Liver (tissue), 9 donors: Measurements from ENCODE around the gene MBNL3. TPM values are rescaled to one million over a fixed set of nuclear protein-coding genes. Genes with fewer than 3 reads are reported as not detected.

Experiments used
- DNase-seq: peaks from one replicate; pipeline ENCODE4 v3.0.0-alpha.2; 2017; ENCODE audit warnings: low spot score
- H3K27ac ChIP-seq, 2 donors: one replicate each; pipeline ENCODE4 v1.7.0; 2013; ENCODE audit warnings: inconsistent platforms in 2 of 2, low read length in 2 of 2, control low read depth in 1 of 2, low read depth in 1 of 2, mild to moderate bottlenecking in 1 of 2
- H3K27me3 ChIP-seq, 4 donors: one replicate each; pipeline versions ENCODE4 v1.6.1 to v1.7.0; 2013; ENCODE audit warnings: low read length in 3 of 4, inconsistent platforms in 1 of 4, mild to moderate bottlenecking in 1 of 4, moderate library complexity in 1 of 4; ENCODE audit not compliant: control insufficient read depth in 4 of 4, insufficient read depth in 4 of 4
- H3K36me3 ChIP-seq, 4 donors: one replicate each; pipeline versions ENCODE4 v1.6.1 to v1.7.0; 2013; ENCODE audit warnings: low read length in 3 of 4, mild to moderate bottlenecking in 3 of 4, low read depth in 1 of 4, moderate library complexity in 1 of 4; ENCODE audit not compliant: control insufficient read depth in 4 of 4, insufficient read depth in 3 of 4
- H3K4me1 ChIP-seq, 4 donors: one replicate each; pipeline versions ENCODE4 v1.6.1 to v1.7.0; 2013; ENCODE audit warnings: low read length in 3 of 4, mild to moderate bottlenecking in 3 of 4, moderate library complexity in 1 of 4; ENCODE audit not compliant: control insufficient read depth in 4 of 4, insufficient read depth in 4 of 4
- H3K4me3 ChIP-seq, 3 donors: one replicate each; pipeline versions ENCODE4 v1.6.1 to v1.7.0; 2013; ENCODE audit warnings: low read length in 3 of 3, control low read depth in 1 of 3, low read depth in 1 of 3, mild to moderate bottlenecking in 1 of 3
- H3K9ac ChIP-seq, 2 donors: one replicate each; pipeline ENCODE4 v1.7.0; 2013; ENCODE audit warnings: low read length in 2 of 2, mild to moderate bottlenecking in 2 of 2, moderate library complexity in 2 of 2, control low read depth in 1 of 2, low read depth in 1 of 2
- H3K9me3 ChIP-seq, 4 donors: one replicate each; pipeline versions ENCODE4 v1.6.1 to v1.7.0; 2013; ENCODE audit warnings: low read length in 3 of 4; ENCODE audit not compliant: control insufficient read depth in 4 of 4
- ATF3 ChIP-seq: IDR thresholded peaks from 2 replicates; pipeline ENCODE4 v1.6.1; 2016; ENCODE audit warnings: antibody characterized with exemption
- CTCF ChIP-seq: fragments of 150-350 bp; IDR thresholded peaks from 2 replicates; pipeline ENCODE4 v1.5.1; 2017; ENCODE audit warnings: improper control_type of control experiment, low read depth, low read length; ENCODE audit not compliant: missing input control
- FOXA1 ChIP-seq: IDR thresholded peaks from 2 replicates; pipeline ENCODE4 v1.6.1; 2016; ENCODE audit warnings: antibody characterized with exemption
- FOXA2 ChIP-seq: IDR thresholded peaks from 2 replicates; pipeline ENCODE4 v1.6.1; 2016; ENCODE audit warnings: antibody characterized with exemption
- GABPA ChIP-seq, 2 donors: IDR thresholded peaks in 1 of 2; conservative IDR thresholded peaks in 1 of 2; 2 replicates each; pipeline ENCODE4 v1.6.1; 2016; ENCODE audit warnings: antibody characterized with exemption in 2 of 2, mild to moderate bottlenecking in 1 of 2, moderate library complexity in 1 of 2
- HNF4A ChIP-seq, 2 donors: conservative IDR thresholded peaks; 2 replicates each; pipeline ENCODE4 v1.6.1; 2016; ENCODE audit warnings: antibody characterized with exemption in 2 of 2, mild to moderate bottlenecking in 2 of 2
- HNF4G ChIP-seq: IDR thresholded peaks from 2 replicates; pipeline ENCODE4 v1.6.1; 2016; ENCODE audit warnings: antibody characterized with exemption
- JUND ChIP-seq, 2 donors: IDR thresholded peaks; 2 replicates each; pipeline ENCODE4 v1.6.1; 2016; ENCODE audit warnings: antibody characterized with exemption in 2 of 2
- MAX ChIP-seq: IDR thresholded peaks from 2 replicates; pipeline ENCODE4 v1.6.1; 2016; ENCODE audit warnings: antibody characterized with exemption
- NR2F2 ChIP-seq: IDR thresholded peaks from 2 replicates; pipeline ENCODE4 v1.6.1; 2016; ENCODE audit warnings: antibody characterized with exemption
- RAD21 ChIP-seq, 2 donors: IDR thresholded peaks; 2 replicates each; pipeline ENCODE4 v1.6.1; 2016; ENCODE audit warnings: antibody characterized with exemption in 2 of 2, mild to moderate bottlenecking in 2 of 2
- RXRA ChIP-seq, 2 donors: IDR thresholded peaks; 2 replicates each; pipeline ENCODE4 v1.6.1; 2017 to 2018; ENCODE audit warnings: antibody characterized with exemption in 2 of 2, mild to moderate bottlenecking in 1 of 2
- SP1 ChIP-seq: IDR thresholded peaks from 2 replicates; pipeline ENCODE4 v1.6.1; 2018; ENCODE audit warnings: antibody characterized with exemption, mild to moderate bottlenecking
- TAF1 ChIP-seq: conservative IDR thresholded peaks from 2 replicates; pipeline ENCODE4 v1.6.1; 2016; ENCODE audit warnings: antibody characterized with exemption, mild to moderate bottlenecking
- YY1 ChIP-seq: IDR thresholded peaks from 2 replicates; pipeline ENCODE4 v1.6.1; 2016; ENCODE audit warnings: antibody characterized with exemption, mild to moderate bottlenecking
- ZBTB33 ChIP-seq: IDR thresholded peaks from 2 replicates; pipeline ENCODE4 v1.6.1; 2016; ENCODE audit warnings: antibody characterized with exemption
- WGBS: extraction: QIAGEN DNeasy Blood & Tissue Kit; methylation state at CpG from one replicate; pipeline ENCODE4 v1.1.7; 2013; 5-methylcytosine and 5-hydroxymethylcytosine counted together
- polyA plus RNA-seq, 2 donors: library from polyadenylated mRNA; stranded (reverse) in 1 of 2; unstranded in 1 of 2; fragments of 200-250 nt in 1 of 2; fragments of >200 nt in 1 of 2; fragmentation: Nextera tagmentation in 1 of 2; extraction: Ambion mirVana in 1 of 2; gene quantifications; one replicate each; pipeline versions ENCODE4 v1.2.1 to v1.2.3, GENCODE V29; 2013 to 2015
- total RNA-seq, 2 donors: library from RNA; depleted of rRNA; stranded (reverse); fragments of >200 nt; gene quantifications; one replicate each; pipeline ENCODE4 v1.2.3, GENCODE V29; 2014
- donor health status: healthy.
- donor health status: healthy.
- donor health status: healthy.
- donor health status: healthy.
- donor health status: healthy.

Gene MBNL3
- total and polyA plus RNA-seq, 4 donors, result 20.6 to 149 (median 82.3) TPM

GRCh38 chrX:132333351-132333750 is 155.5 kb downstream of the MBNL3 start:
- WGBS, result 72% methylated on average over 4 of the region's 4 CpGs

GRCh38 chrX:132331532-132331931 is 157.3 kb downstream of the MBNL3 start:
- H3K36me3 ChIP-seq, result no peaks in the 10 kb centered on the region
- no peaks in the 10 kb centered on the region for H3K27me3 ChIP-seq
- no peak for TF ChIP-seq ATF3
- no peak for TF ChIP-seq NR2F2
- no peak for TF ChIP-seq YY1
- TF ChIP-seq SP1, result no peak
- no peak for TF ChIP-seq ZBTB33
- no peak for TF ChIP-seq FOXA1
- TF ChIP-seq HNF4G, result no peak
- no peak for TF ChIP-seq HNF4A (conservative IDR thresholded peaks at IDR 0.05)
- no peak for TF ChIP-seq MAX
- no peak for TF ChIP-seq RAD21 (IDR thresholded peaks at IDR 0.05)
- no peak for TF ChIP-seq GABPA (IDR thresholded peaks at IDR 0.05 in 1 of 2, conservative IDR thresholded peaks at IDR 0.05 in 1 of 2)
- TF ChIP-seq FOXA2, result no peak
- no peak for TF ChIP-seq CTCF
- TF ChIP-seq TAF1, result no peak
- TF ChIP-seq RXRA (IDR thresholded peaks at IDR 0.05), result no peak
- no peak for TF ChIP-seq JUND (IDR thresholded peaks at IDR 0.05)
- H3K9me3 ChIP-seq, result peaks cover 0 to 2% (median 0%) of the 10 kb centered on the region in 4 donors
- 93% methylated on average over 3 of the region's 3 CpGs for WGBS
- no peak overlapping the region for H3K27ac ChIP-seq
- no peaks in the 10 kb centered on the region for H3K4me1 ChIP-seq
- H3K4me3 ChIP-seq, result no peak overlapping the region
- no peak for DNase-seq
- no peak overlapping the region for H3K9ac ChIP-seq

More at GRCh38 chrX:132333351-132333750, 155.5 kb downstream of the MBNL3 start:
- Histone ChIP-seq H3K9me3 (peaks cover 0 to 2% (median 0%) of the 10 kb centered on the region in 4 donors), H3K4me3 (no peak overlapping the region), H3K27me3 (no peaks in the 10 kb centered on the region), H3K27ac (no peak overlapping the region), H3K36me3 (no peaks in the 10 kb centered on the region), H3K9ac (no peak overlapping the region), H3K4me1 (no peaks in the 10 kb centered on the region)
- no peak for DNase-seq
- TF ChIP-seq MAX (no peak), ATF3 (no peak), HNF4G (no peak), GABPA (IDR thresholded peaks at IDR 0.05 in 1 of 2, conservative IDR thresholded peaks at IDR 0.05 in 1 of 2) (no peak)
